Measurements from ENCODE around the gene SDCBP2.

The SDCBP2 gene

GRCh38 chr20:1302685-1303541 is 26.0 kb downstream of the SDCBP2 start:
- H2BK5ac ChIP-seq (ENCODE audit: low read length) = no peak overlapping the region
- H2AK5ac ChIP-seq (ENCODE audit: low read length) = no peak overlapping the region
- no peak overlapping the region for H3K23ac ChIP-seq (ENCODE audit: low read length)
- H3K36me3 ChIP-seq (ENCODE audit: control insufficient read depth, insufficient read depth, low read length) = no peaks in the 10 kb centered on the region
- no peak overlapping the region for H2BK15ac ChIP-seq (replicated peaks; ENCODE audit: low read depth)
- no peak overlapping the region for H4K5ac ChIP-seq (ENCODE audit: low read length)
- H3K4ac ChIP-seq (ENCODE audit: low read depth, low read length) = no peak overlapping the region
- H2BK120ac ChIP-seq (ENCODE audit: low read depth, low read length) = no peak overlapping the region
- H3K27ac ChIP-seq (ENCODE audit: low read depth, low read length) = no peak overlapping the region
- DNase-seq = no peak
- H3K27me3 ChIP-seq (ENCODE audit: insufficient read depth, low read length, poor library complexity) = no peaks in the 10 kb centered on the region
- no peaks in the 10 kb centered on the region for H3K4me1 ChIP-seq (ENCODE audit: control insufficient read depth, low read depth, low read length)
- H3K56ac ChIP-seq (ENCODE audit: low read length) = no peak overlapping the region
- H3K79me1 ChIP-seq (ENCODE audit: low read length) = no peaks in the 10 kb centered on the region
- H3K4me3 ChIP-seq (ENCODE audit: low read length) = no peak overlapping the region
- no peak overlapping the region for H3K9ac ChIP-seq (ENCODE audit: low read length)
- no CpG with 5 or more reads among the region's 12 CpGs for WGBS (ENCODE audit: extremely low coverage, insufficient coverage, low lambda C conversion rate)
- no peak overlapping the region for H4K8ac ChIP-seq (ENCODE audit: low read depth, low read length)
- no peak overlapping the region for H3K18ac ChIP-seq (ENCODE audit: low read length)
- H3K4me2 ChIP-seq (ENCODE audit: low read length) = no peak overlapping the region
- H3K79me2 ChIP-seq (ENCODE audit: control insufficient read depth, insufficient read depth, low read length) = no peaks in the 10 kb centered on the region

- H2BK5ac ChIP-seq (ENCODE audit: low read length) = no peak overlapping the region
- peak overlapping the region; percentile 19 for H3K27ac ChIP-seq (ENCODE audit: low read depth, low read length)
- H2AK5ac ChIP-seq (ENCODE audit: low read length) = no peak overlapping the region
- peak; percentile 90 for DNase-seq
- WGBS (ENCODE audit: extremely low coverage, insufficient coverage, low lambda C conversion rate) = no CpG with 5 or more reads among the region's 9 CpGs
- H3K9ac ChIP-seq (ENCODE audit: low read length) = no peak overlapping the region
- no peaks in the 10 kb centered on the region for H3K4me1 ChIP-seq (ENCODE audit: control insufficient read depth, low read depth, low read length)
- no peak overlapping the region for H4K8ac ChIP-seq (ENCODE audit: low read depth, low read length)
- H3K79me2 ChIP-seq (ENCODE audit: control insufficient read depth, insufficient read depth, low read length) = no peaks in the 10 kb centered on the region
- no peak overlapping the region for H2BK15ac ChIP-seq (replicated peaks; ENCODE audit: low read depth)
- peak overlapping the region; percentile 50 for H3K56ac ChIP-seq (ENCODE audit: low read length)
- H3K23ac ChIP-seq (ENCODE audit: low read length) = no peak overlapping the region
- no peak overlapping the region for H3K4ac ChIP-seq (ENCODE audit: low read depth, low read length)
- no peak overlapping the region for H3K4me3 ChIP-seq (ENCODE audit: low read length)
- H3K4me2 ChIP-seq (ENCODE audit: low read length) = no peak overlapping the region
- no peaks in the 10 kb centered on the region for H3K27me3 ChIP-seq (ENCODE audit: insufficient read depth, low read length, poor library complexity)
- H3K18ac ChIP-seq (ENCODE audit: low read length) = no peak overlapping the region
- no peaks in the 10 kb centered on the region for H3K36me3 ChIP-seq (ENCODE audit: control insufficient read depth, insufficient read depth, low read length)
- no peaks in the 10 kb centered on the region for H3K79me1 ChIP-seq (ENCODE audit: low read length)
- no peak overlapping the region for H2BK120ac ChIP-seq (ENCODE audit: low read depth, low read length)
- no peak overlapping the region for H4K5ac ChIP-seq (ENCODE audit: low read length)
Observed at GRCh38 chr20:1301031-1301529, 27.9 kb downstream of the SDCBP2 start.

GRCh38 chr20:1300083-1300840 is 28.7 kb downstream of the SDCBP2 start:
- WGBS (ENCODE audit: extremely low coverage, insufficient coverage, low lambda C conversion rate) = no CpG with 5 or more reads among the region's 18 CpGs
- peak overlapping the region; percentile 50 for H3K56ac ChIP-seq (ENCODE audit: low read length)
- H3K4me2 ChIP-seq (ENCODE audit: low read length) = no peak overlapping the region
- no peaks in the 10 kb centered on the region for H3K4me1 ChIP-seq (ENCODE audit: control insufficient read depth, low read depth, low read length)
- peak overlapping the region; percentile 19 for H3K27ac ChIP-seq (ENCODE audit: low read depth, low read length)
- no peak overlapping the region for H3K9ac ChIP-seq (ENCODE audit: low read length)
- no peak overlapping the region for H4K5ac ChIP-seq (ENCODE audit: low read length)
- H3K4me3 ChIP-seq (ENCODE audit: low read length) = no peak overlapping the region
- H3K27me3 ChIP-seq (ENCODE audit: insufficient read depth, low read length, poor library complexity) = no peaks in the 10 kb centered on the region
- DNase-seq = no peak
- H3K18ac ChIP-seq (ENCODE audit: low read length) = no peak overlapping the region
- no peak overlapping the region for H4K8ac ChIP-seq (ENCODE audit: low read depth, low read length)
- H2BK120ac ChIP-seq (ENCODE audit: low read depth, low read length) = no peak overlapping the region
- no peaks in the 10 kb centered on the region for H3K36me3 ChIP-seq (ENCODE audit: control insufficient read depth, insufficient read depth, low read length)
- H2BK5ac ChIP-seq (ENCODE audit: low read length) = no peak overlapping the region
- H2BK15ac ChIP-seq (replicated peaks; ENCODE audit: low read depth) = no peak overlapping the region
- no peak overlapping the region for H3K4ac ChIP-seq (ENCODE audit: low read depth, low read length)
- no peak overlapping the region for H2AK5ac ChIP-seq (ENCODE audit: low read length)
- no peaks in the 10 kb centered on the region for H3K79me1 ChIP-seq (ENCODE audit: low read length)
- H3K79me2 ChIP-seq (ENCODE audit: control insufficient read depth, insufficient read depth, low read length) = no peaks in the 10 kb centered on the region
- H3K23ac ChIP-seq (ENCODE audit: low read length) = no peak overlapping the region

GRCh38 chr20:1299522-1299921 is 29.4 kb downstream of the SDCBP2 start:
- no peak overlapping the region for H2BK15ac ChIP-seq (replicated peaks; ENCODE audit: low read depth)
- WGBS (ENCODE audit: extremely low coverage, insufficient coverage, low lambda C conversion rate) = no CpG with 5 or more reads among the region's 9 CpGs
- H3K4me2 ChIP-seq (ENCODE audit: low read length) = no peak overlapping the region
- H3K18ac ChIP-seq (ENCODE audit: low read length) = no peak overlapping the region
- H3K4ac ChIP-seq (ENCODE audit: low read depth, low read length) = no peak overlapping the region
- no peaks in the 10 kb centered on the region for H3K27me3 ChIP-seq (ENCODE audit: insufficient read depth, low read length, poor library complexity)
- no peak overlapping the region for H2AK5ac ChIP-seq (ENCODE audit: low read length)
- no peak overlapping the region for H4K8ac ChIP-seq (ENCODE audit: low read depth, low read length)
- no peaks in the 10 kb centered on the region for H3K79me1 ChIP-seq (ENCODE audit: low read length)
- peak; percentile 49 for DNase-seq
- H2BK5ac ChIP-seq (ENCODE audit: low read length) = no peak overlapping the region
- no peak overlapping the region for H3K9ac ChIP-seq (ENCODE audit: low read length)
- H3K36me3 ChIP-seq (ENCODE audit: control insufficient read depth, insufficient read depth, low read length) = no peaks in the 10 kb centered on the region
- H4K5ac ChIP-seq (ENCODE audit: low read length) = no peak overlapping the region
- H3K4me3 ChIP-seq (ENCODE audit: low read length) = no peak overlapping the region
- no peaks in the 10 kb centered on the region for H3K79me2 ChIP-seq (ENCODE audit: control insufficient read depth, insufficient read depth, low read length)
- no peak overlapping the region for H3K27ac ChIP-seq (ENCODE audit: low read depth, low read length)
- H3K56ac ChIP-seq (ENCODE audit: low read length) = no peak overlapping the region
- H3K4me1 ChIP-seq (ENCODE audit: control insufficient read depth, low read depth, low read length) = no peaks in the 10 kb centered on the region
- H3K23ac ChIP-seq (ENCODE audit: low read length) = no peak overlapping the region
- H2BK120ac ChIP-seq (ENCODE audit: low read depth, low read length) = no peak overlapping the region

GRCh38 chr20:1298888-1299511 is 29.9 kb downstream of the SDCBP2 start:
- Histone ChIP-seq H2BK120ac (ENCODE audit: low read depth, low read length) (no peak overlapping the region), H3K18ac (ENCODE audit: low read length) (no peak overlapping the region), H3K4ac (ENCODE audit: low read depth, low read length) (no peak overlapping the region), H4K5ac (ENCODE audit: low read length) (no peak overlapping the region), H2BK5ac (ENCODE audit: low read length) (no peak overlapping the region), H3K79me2 (ENCODE audit: control insufficient read depth, insufficient read depth, low read length) (no peaks in the 10 kb centered on the region), H2BK15ac (replicated peaks; ENCODE audit: low read depth) (no peak overlapping the region), H3K9ac (ENCODE audit: low read length) (no peak overlapping the region), H3K4me2 (ENCODE audit: low read length) (no peak overlapping the region), H3K79me1 (ENCODE audit: low read length) (no peaks in the 10 kb centered on the region), H3K36me3 (ENCODE audit: control insufficient read depth, insufficient read depth, low read length) (no peaks in the 10 kb centered on the region), H2AK5ac (ENCODE audit: low read length) (no peak overlapping the region), H3K56ac (ENCODE audit: low read length) (no peak overlapping the region), H3K4me1 (ENCODE audit: control insufficient read depth, low read depth, low read length) (no peaks in the 10 kb centered on the region), H4K8ac (ENCODE audit: low read depth, low read length) (no peak overlapping the region), H3K27me3 (ENCODE audit: insufficient read depth, low read length, poor library complexity) (no peaks in the 10 kb centered on the region), H3K4me3 (ENCODE audit: low read length) (no peak overlapping the region), H3K27ac (ENCODE audit: low read depth, low read length) (no peak overlapping the region), H3K23ac (ENCODE audit: low read length) (no peak overlapping the region)
- WGBS (ENCODE audit: extremely low coverage, insufficient coverage, low lambda C conversion rate) = no CpG with 5 or more reads among the region's 10 CpGs
- no peak for DNase-seq
